PC-9 (cell line): ENCODE results near the gene MTERF4. TPM values are rescaled to one million over a fixed set of nuclear protein-coding genes. Genes with fewer than 3 reads are reported as not detected.

ENCODE experiments used
- BruUV-seq: library from RNA; stranded (reverse); fragments of 400-500 nt; replicated peaks from 2 replicates; lab custom pipeline; 2021; lab: Mats Ljungman, UMichigan
- CTCF ChIA-PET: fragments of 300-600 bp; sonication (Branson Sonifier 250); formaldehyde crosslinking; loops from one replicate; lab custom pipeline; 2022; ENCODE audit warnings: antibody characterized with exemption; lab: Charles Lee
- POLR2A ChIA-PET: fragments of 300-600 bp; sonication (Branson Sonifier 250); formaldehyde crosslinking; loops from one replicate; lab custom pipeline; 2022; ENCODE audit warnings: antibody characterized with exemption; ENCODE audit not compliant: unreplicated experiment; lab: Charles Lee
- DNase-seq, 2 experiments: peaks; one replicate each; pipeline versions ENCODE4 v3.0.0 to v3.0.0-alpha.2; 2015 to 2022; ENCODE audit warnings: mixed read lengths in 1 of 2
- H2AFZ ChIP-seq: fragments of 200-600 bp; sonication (generic); 2 replicates; pipeline ENCODE4 v1.8.1; 2017; ENCODE audit warnings: antibody characterized with exemption
- H3F3A ChIP-seq: fragments of 200-600 bp; sonication (generic); 2 replicates; pipeline ENCODE4 v1.8.1; 2017; ENCODE audit warnings: antibody characterized with exemption, mild to moderate bottlenecking, low read depth; ENCODE audit not compliant: insufficient read depth
- H3K27ac ChIP-seq: fragments of 200-600 bp; sonication (generic); 2 replicates; pipeline ENCODE4 v1.6.1; 2016; ENCODE audit warnings: mixed run types
- H3K27me3 ChIP-seq: fragments of 200-600 bp; sonication (generic); 2 replicates; pipeline ENCODE4 v1.6.1; 2016; ENCODE audit warnings: low read depth, mixed run types; ENCODE audit not compliant: insufficient read depth
- H3K36me3 ChIP-seq: fragments of 200-600 bp; sonication (generic); 2 replicates; pipeline ENCODE4 v1.6.1; 2016; ENCODE audit warnings: low read depth, mixed run types
- H3K4me1 ChIP-seq: fragments of 200-600 bp; sonication (generic); replicated peaks from 2 replicates; pipeline ENCODE4 v1.6.1; 2016; ENCODE audit warnings: mixed run types; ENCODE audit not compliant: insufficient read depth
- H3K4me2 ChIP-seq: fragments of 200-600 bp; sonication (generic); 2 replicates; pipeline ENCODE4 v1.6.1; 2017; ENCODE audit warnings: mixed run types
- H3K4me3 ChIP-seq: fragments of 200-600 bp; sonication (generic); 2 replicates; pipeline ENCODE4 v1.6.1; 2016; ENCODE audit warnings: mixed run types
- H3K79me2 ChIP-seq: fragments of 200-600 bp; sonication (generic); 2 replicates; pipeline ENCODE4 v1.6.1; 2017; ENCODE audit warnings: low read depth, mixed run types
- H3K9me2 ChIP-seq: fragments of 200-600 bp; sonication (generic); 2 replicates; pipeline ENCODE4 v1.8.1; 2017; ENCODE audit warnings: mild to moderate bottlenecking; ENCODE audit not compliant: insufficient read depth
- H3K9me3 ChIP-seq: fragments of 200-600 bp; sonication (generic); 2 replicates; pipeline ENCODE4 v1.8.1; 2016; ENCODE audit warnings: low read depth; ENCODE audit not compliant: insufficient read depth
- H4K20me1 ChIP-seq: fragments of 200-600 bp; sonication (generic); 2 replicates; pipeline ENCODE4 v1.8.1; 2017; ENCODE audit not compliant: insufficient read depth
- EZH2 ChIP-seq: fragments of 200-600 bp; sonication (generic); IDR thresholded peaks from 2 replicates; pipeline ENCODE4 v1.8.0; 2017; ENCODE audit warnings: antibody characterized with exemption, low read depth
- intact Hi-C: fragments of 100-400 bp; cut with micrococcal nuclease; formaldehyde crosslinking; loops from one replicate; pipeline ENCODE4 v1.10.0; 2022; ENCODE audit not compliant: unreplicated experiment
- total RNA-seq: library from RNA; stranded (reverse); gene quantifications from 2 replicates; pipeline ENCODE4 v1.2.3, GENCODE V29; 2021
- TF ChIP-seq, protein P1 (sequence below): fragments of 200-600 bp; sonication (generic); conservative IDR thresholded peaks from 2 replicates; pipeline ENCODE4 v1.6.1; 2017; ENCODE audit warnings: mixed run types, antibody characterized with exemption, mild to moderate bottlenecking, moderate library complexity

The MTERF4 gene
- total RNA-seq, 1 experiment from 2014 or later: 42.8 TPM

DNA sequence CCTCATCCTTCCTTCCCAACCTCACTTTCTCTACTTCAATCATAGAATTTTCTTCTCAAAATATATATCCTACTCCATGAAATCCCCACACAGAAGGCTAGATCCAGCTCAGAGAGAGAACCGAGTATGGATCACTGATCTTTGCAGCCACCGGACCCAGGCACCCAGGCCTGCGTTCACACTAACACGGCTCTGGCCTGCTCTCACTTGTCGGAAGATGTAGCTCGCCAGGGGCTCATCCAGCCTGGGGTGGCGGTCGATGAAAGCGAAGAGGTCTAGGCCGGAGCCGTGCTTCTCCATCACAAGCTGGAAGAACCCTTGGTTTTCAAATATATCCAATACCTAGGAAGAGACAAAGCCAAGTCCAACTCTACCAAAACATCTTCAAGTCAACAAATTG is 12.7 kb upstream of the MTERF4 start:
- H3K27me3 ChIP-seq: no peaks in the 10 kb centered on the region
- H3K4me3 ChIP-seq: no peak overlapping the region
- no peak for DNase-seq
- POLR2A ChIA-PET: no interaction called here
- H3K36me3 ChIP-seq: no peaks in the 10 kb centered on the region
- no peaks in the 10 kb centered on the region for H4K20me1 ChIP-seq
- H3K4me1 ChIP-seq: no peaks in the 10 kb centered on the region
- H3K4me2 ChIP-seq: no peak overlapping the region
- intact Hi-C loops: no loop called here
- no peaks in the 10 kb centered on the region for H3K79me2 ChIP-seq
- no TSS peak for BruUV-seq
- H3K27ac ChIP-seq: no peak overlapping the region
- no peaks in the 10 kb centered on the region for H3F3A ChIP-seq
- CTCF ChIA-PET: no interaction called here
- no peaks in the 10 kb centered on the region for H3K9me3 ChIP-seq
- no peaks in the 10 kb centered on the region for H3K9me2 ChIP-seq
- no peak overlapping the region for H2AFZ ChIP-seq
- TF ChIP-seq, protein P1, sequence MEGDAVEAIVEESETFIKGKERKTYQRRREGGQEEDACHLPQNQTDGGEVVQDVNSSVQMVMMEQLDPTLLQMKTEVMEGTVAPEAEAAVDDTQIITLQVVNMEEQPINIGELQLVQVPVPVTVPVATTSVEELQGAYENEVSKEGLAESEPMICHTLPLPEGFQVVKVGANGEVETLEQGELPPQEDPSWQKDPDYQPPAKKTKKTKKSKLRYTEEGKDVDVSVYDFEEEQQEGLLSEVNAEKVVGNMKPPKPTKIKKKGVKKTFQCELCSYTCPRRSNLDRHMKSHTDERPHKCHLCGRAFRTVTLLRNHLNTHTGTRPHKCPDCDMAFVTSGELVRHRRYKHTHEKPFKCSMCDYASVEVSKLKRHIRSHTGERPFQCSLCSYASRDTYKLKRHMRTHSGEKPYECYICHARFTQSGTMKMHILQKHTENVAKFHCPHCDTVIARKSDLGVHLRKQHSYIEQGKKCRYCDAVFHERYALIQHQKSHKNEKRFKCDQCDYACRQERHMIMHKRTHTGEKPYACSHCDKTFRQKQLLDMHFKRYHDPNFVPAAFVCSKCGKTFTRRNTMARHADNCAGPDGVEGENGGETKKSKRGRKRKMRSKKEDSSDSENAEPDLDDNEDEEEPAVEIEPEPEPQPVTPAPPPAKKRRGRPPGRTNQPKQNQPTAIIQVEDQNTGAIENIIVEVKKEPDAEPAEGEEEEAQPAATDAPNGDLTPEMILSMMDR: no peak
- no peak for TF ChIP-seq EZH2

DNA sequence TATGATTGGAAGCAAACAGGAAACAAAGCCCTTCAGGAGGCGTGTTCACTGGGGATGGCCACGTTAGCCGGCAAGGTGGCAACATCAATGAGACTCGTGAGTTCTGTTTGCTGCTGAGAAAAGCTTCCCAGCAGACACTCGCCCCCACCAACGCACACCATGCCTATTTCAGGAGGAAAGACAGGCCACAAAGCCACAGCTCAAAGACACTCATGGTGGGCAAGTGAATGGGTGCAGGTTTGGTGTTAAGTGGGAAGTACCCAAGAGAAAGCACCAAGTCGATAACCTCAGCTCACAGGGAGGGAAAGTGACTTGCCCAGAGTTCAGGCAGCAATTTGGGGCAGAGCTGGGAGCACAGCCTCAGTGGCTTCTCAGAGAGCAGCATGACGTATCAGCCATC is 10.5 kb upstream of the MTERF4 start:
- Histone ChIP-seq H3F3A (no peaks in the 10 kb centered on the region), H3K79me2 (no peaks in the 10 kb centered on the region), H3K9me3 (no peaks in the 10 kb centered on the region), H3K27ac (no peak overlapping the region), H3K27me3 (no peaks in the 10 kb centered on the region), H3K4me1 (no peaks in the 10 kb centered on the region), H3K9me2 (no peaks in the 10 kb centered on the region), H3K4me3 (no peak overlapping the region), H4K20me1 (no peaks in the 10 kb centered on the region), H3K36me3 (no peaks in the 10 kb centered on the region), H3K4me2 (no peak overlapping the region), H2AFZ (no peak overlapping the region)
- POLR2A ChIA-PET: no interaction called here
- intact Hi-C loops: no loop called here
- no peak for DNase-seq
- no TSS peak for BruUV-seq
- TF ChIP-seq, protein P1: no peak
- TF ChIP-seq EZH2: no peak
- CTCF ChIA-PET: no interaction called here

DNA sequence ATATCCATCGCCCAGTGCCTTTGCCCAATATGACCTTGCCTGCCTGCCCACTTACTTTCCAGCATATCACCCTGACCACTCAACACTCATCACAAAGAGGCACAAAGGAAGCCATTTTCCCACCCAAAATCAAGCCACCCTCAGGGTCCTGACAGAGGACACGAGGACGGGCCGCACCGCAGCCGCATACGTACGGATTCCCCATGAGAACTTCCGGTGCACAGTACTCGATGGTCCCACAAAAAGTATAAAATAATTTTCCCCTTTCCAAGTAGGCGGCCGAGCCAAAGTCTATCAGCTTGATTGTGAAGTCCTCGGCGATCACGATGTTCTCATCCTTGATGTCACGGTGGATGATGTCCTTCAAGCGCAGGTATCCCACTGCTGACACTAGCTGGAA is 10.0 kb upstream of the MTERF4 start:
- ChIA-PET CTCF (no interaction called here), POLR2A (no interaction called here)
- H3K79me2 ChIP-seq: no peaks in the 10 kb centered on the region
- no peaks in the 10 kb centered on the region for H3K9me3 ChIP-seq
- H3K4me3 ChIP-seq: no peak overlapping the region
- no peaks in the 10 kb centered on the region for H4K20me1 ChIP-seq
- BruUV-seq: no TSS peak
- H2AFZ ChIP-seq: no peak overlapping the region
- no peaks in the 10 kb centered on the region for H3K4me1 ChIP-seq
- H3K27ac ChIP-seq: no peak overlapping the region
- intact Hi-C loops: no loop called here
- H3K27me3 ChIP-seq: no peaks in the 10 kb centered on the region
- H3K36me3 ChIP-seq: no peaks in the 10 kb centered on the region
- H3K4me2 ChIP-seq: no peak overlapping the region
- DNase-seq: no peak
- no peaks in the 10 kb centered on the region for H3K9me2 ChIP-seq
- H3F3A ChIP-seq: no peaks in the 10 kb centered on the region
- no peak for TF ChIP-seq EZH2

DNA sequence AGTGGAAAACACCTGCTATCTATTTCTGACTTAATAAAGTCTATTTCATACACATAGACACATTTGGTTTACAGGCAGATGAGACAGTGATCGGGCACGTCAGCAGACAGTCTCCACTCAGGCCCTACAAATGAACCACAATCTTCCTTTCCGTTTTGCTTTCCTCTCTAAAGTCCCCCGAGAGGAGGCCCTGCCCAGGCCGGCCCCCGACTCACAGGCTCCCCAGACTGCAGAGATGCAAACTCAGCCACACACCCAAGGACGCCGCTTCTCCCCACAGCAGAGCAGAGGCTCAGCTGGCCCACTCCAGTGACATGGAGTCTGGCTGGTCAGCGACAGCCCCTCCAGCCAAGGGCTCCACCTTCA is 9.3 kb upstream of the MTERF4 start:
- Histone ChIP-seq H3F3A (no peaks in the 10 kb centered on the region), H3K4me2 (no peak overlapping the region), H3K36me3 (no peaks in the 10 kb centered on the region), H3K79me2 (no peaks in the 10 kb centered on the region), H3K4me1 (no peaks in the 10 kb centered on the region), H3K9me2 (no peaks in the 10 kb centered on the region), H4K20me1 (no peaks in the 10 kb centered on the region), H3K27ac (no peak overlapping the region), H2AFZ (no peak overlapping the region), H3K9me3 (no peaks in the 10 kb centered on the region), H3K27me3 (no peaks in the 10 kb centered on the region), H3K4me3 (no peak overlapping the region)
- DNase-seq: no peak
- ChIA-PET POLR2A (no interaction called here), CTCF (no interaction called here)
- TF ChIP-seq, protein P1: no peak
- no peak for TF ChIP-seq EZH2
- no TSS peak for BruUV-seq
- intact Hi-C loops: no loop called here
